ENCODE data around the gene ASTL. TPM values are rescaled to one million over a fixed set of nuclear protein-coding genes. Genes with fewer than 3 reads are reported as not detected.

The ASTL gene
- total RNA-seq, 1 experiment from 2014 or later, result 0.34 TPM

DNA sequence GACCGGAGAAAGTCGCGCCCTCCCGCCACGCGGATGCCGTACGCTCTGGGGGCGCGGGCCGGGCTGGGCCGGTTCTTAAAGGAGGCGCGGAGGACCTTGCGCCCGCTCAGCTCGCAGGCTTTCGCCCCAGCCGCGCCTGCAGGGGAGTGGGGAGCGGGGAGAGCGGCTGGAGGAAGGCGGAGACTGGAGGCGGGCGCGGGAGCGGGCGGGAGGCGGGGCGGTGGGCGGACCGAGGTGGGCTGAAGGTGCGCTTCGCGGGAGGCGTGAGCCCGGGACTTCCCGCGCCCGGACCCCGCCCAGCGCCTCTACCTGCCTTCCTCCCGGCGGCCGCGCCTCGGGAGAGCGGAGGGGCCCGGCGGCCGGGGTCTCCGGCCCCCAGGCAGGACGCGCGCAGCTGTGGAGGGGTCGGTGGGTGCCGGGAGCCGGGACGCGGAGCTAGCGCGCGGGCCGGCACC is 21.9 kb downstream of the ASTL start, which contains the start of gene ADRA2B:
TSS of gene ADRA2B (minus strand) at position 148 of the 455 bp plus-strand sequence. CDS start 422 bp downstream, outside the sequence.
- BruUV-seq (replicated peaks), result no TSS peak
- Histone ChIP-seq H3K36me3 (ENCODE audit: control insufficient read depth in 1 of 2, insufficient read depth in 2 of 2, low read length in 2 of 2) (no peaks in the 10 kb centered on the region), H3K9ac (ENCODE audit: low read length) (peak within 1 kb of the TSS; percentile 51), H3K4me1 (ENCODE audit: control insufficient read depth in 1 of 2, insufficient read depth in 2 of 2, low read length in 2 of 2) (peaks cover 11 to 16% of the 10 kb centered on the region in 2 experiments), H4K20me1 (ENCODE audit: insufficient read depth) (no peaks in the 10 kb centered on the region), H3K9me2 (ENCODE audit: insufficient read depth) (no peaks in the 10 kb centered on the region), H3K4me2 (ENCODE audit: low read length) (peak within 1 kb of the TSS; percentile 86), H3K4me3 (replicated peaks in 1 of 2; ENCODE audit: low read depth in 1 of 2, low read length in 2 of 2) (peak within 1 kb of the TSS; percentile 36 to 60), H2AFZ (ENCODE audit: low read depth, low read length, poor library complexity, severe bottlenecking) (no peak within 1 kb of the TSS), H3K27me3 (ENCODE audit: insufficient read depth, low read length) (0 out of 2 replicates have a peak, but pooled peaks cover 2% of the 10 kb centered on the region), H3K9me3 (ENCODE audit: control insufficient read depth in 1 of 2, insufficient read depth in 1 of 2, low read depth in 1 of 2, low read length in 2 of 2) (no peaks in the 10 kb centered on the region), H3K79me2 (ENCODE audit: insufficient read depth, low read length) (no peaks in the 10 kb centered on the region), H3K27ac (ENCODE audit: low read depth, low read length) (peak within 1 kb of the TSS; percentile 56)
- ATAC-seq, result peak; percentile 83
- CTCF ChIA-PET, result interaction anchor here (0.6 to 2.1 kb wide), 11 partner anchors 17 to 524 kb away, joined by 3 to 14 read pairs (median 4); partner anchors contain the start of gene ASTL
- POLR2A ChIA-PET, result no interaction called here
- peak; percentile 47 for DNase-seq (ENCODE audit: low read depth, low spot score)
- RAD21 ChIA-PET (ENCODE audit: low non-redundant PET in 1 of 2, low total read pairs in 2 of 2, uncharacterized antibody in 2 of 2, unreplicated experiment in 2 of 2), result interaction anchor here (0.6 to 1.0 kb wide), 2 partner anchors 146 to 151 kb away, joined by 3 read pairs; no protein-coding TSS in a partner anchor
- TF ChIP-seq POLR2AphosphoS5 (IDR thresholded peaks at IDR 0.05; ENCODE audit: low read depth, low read length) (peak; percentile 61), FOSL1 (IDR thresholded peaks at IDR 0.05; ENCODE audit: low read depth) (no peak)
- intact Hi-C loops (cut with micrococcal nuclease), result loop anchor here (2.0 kb wide), 1 partner anchor 124 kb away; no protein-coding TSS in a partner anchor

DNA sequence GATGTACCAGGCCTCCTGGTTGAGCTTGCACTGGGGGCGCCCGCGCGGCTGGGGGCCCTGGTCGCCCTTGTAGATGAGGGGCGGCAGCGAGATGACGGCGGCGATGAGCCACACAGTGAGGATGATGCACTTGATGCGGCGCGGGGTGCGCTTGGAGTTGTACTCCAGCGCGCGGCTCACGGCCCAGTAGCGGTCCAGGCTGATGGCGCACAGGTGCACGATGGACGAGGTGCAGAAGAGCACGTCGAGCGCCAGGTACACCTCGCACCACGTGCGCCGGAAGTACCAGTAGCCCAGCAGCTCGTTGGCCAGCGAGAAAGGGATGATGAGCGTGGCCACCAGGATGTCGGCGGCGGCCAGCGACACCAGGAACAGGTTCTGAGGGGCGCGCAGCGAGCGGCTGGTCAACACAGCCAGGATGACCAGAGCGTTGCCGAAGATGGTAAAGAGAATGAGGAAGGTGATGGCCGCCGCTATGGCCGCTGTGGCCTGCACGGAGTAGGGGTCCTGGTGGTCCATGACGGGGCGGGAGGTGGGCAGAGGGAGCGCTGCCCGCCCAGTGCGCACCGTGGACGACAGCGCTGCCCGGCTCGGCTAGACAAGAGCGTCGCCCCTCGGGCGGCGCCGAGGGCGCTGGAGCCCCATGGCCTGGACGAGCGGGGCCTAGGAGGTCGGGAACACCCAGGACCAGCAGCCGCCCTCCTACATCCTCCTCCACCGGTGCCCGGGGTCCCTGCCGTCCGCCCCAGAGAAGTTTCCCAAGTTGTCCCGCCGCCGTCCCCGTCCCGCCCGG is 22.5 kb downstream of the ASTL start:
- DNase-seq (ENCODE audit: low read depth, low spot score), result no peak
- ChIA-PET RAD21 (ENCODE audit: low non-redundant PET in 1 of 2, low total read pairs in 2 of 2, uncharacterized antibody in 2 of 2, unreplicated experiment in 2 of 2) (no interaction called here), CTCF (interaction anchor here (0.7 to 2.1 kb wide), 7 partner anchors 16 to 525 kb away, joined by 3 to 14 read pairs (median 5); partner anchors contain the start of gene ASTL), POLR2A (no interaction called here)
- H3K4me3 ChIP-seq (replicated peaks in 1 of 2; ENCODE audit: low read depth in 1 of 2, low read length in 2 of 2), result peak overlapping the region in 1 of 2 experiments; percentile 60; a peak in 1 of 4 replicates
- H3K79me2 ChIP-seq (ENCODE audit: insufficient read depth, low read length), result no peaks in the 10 kb centered on the region
- no peak overlapping the region for H2AFZ ChIP-seq (ENCODE audit: low read depth, low read length, poor library complexity, severe bottlenecking)
- no peaks in the 10 kb centered on the region for H3K36me3 ChIP-seq (ENCODE audit: control insufficient read depth in 1 of 2, insufficient read depth in 2 of 2, low read length in 2 of 2)
- intact Hi-C loops (cut with micrococcal nuclease), result loop anchor here (2.0 kb wide), 1 partner anchor 123 kb away; no protein-coding TSS in a partner anchor
- BruUV-seq (replicated peaks), result no TSS peak
- peaks cover 11 to 16% of the 10 kb centered on the region in 2 experiments for H3K4me1 ChIP-seq (ENCODE audit: control insufficient read depth in 1 of 2, insufficient read depth in 2 of 2, low read length in 2 of 2)
- H3K4me2 ChIP-seq (ENCODE audit: low read length), result peak overlapping the region; percentile 86
- H4K20me1 ChIP-seq (ENCODE audit: insufficient read depth), result no peaks in the 10 kb centered on the region
- H3K9me3 ChIP-seq (ENCODE audit: control insufficient read depth in 1 of 2, insufficient read depth in 1 of 2, low read depth in 1 of 2, low read length in 2 of 2), result no peaks in the 10 kb centered on the region
- no peak for ATAC-seq
- TF ChIP-seq POLR2A (IDR thresholded peaks at IDR 0.05; ENCODE audit: borderline replicate concordance, extremely low read depth, insufficient read depth, insufficient read length), result no peak
- TF ChIP-seq EZH2phosphoT487 (IDR thresholded peaks at IDR 0.05; ENCODE audit: borderline replicate concordance), result no peak
- TF ChIP-seq EGR1 (IDR thresholded peaks at IDR 0.05; ENCODE audit: low read depth), result no peak
- no peak for TF ChIP-seq ZNF274 (IDR thresholded peaks at IDR 0.05; ENCODE audit: low read depth, low read length)
- no peak for TF ChIP-seq FOSL1 (IDR thresholded peaks at IDR 0.05; ENCODE audit: low read depth)
- no peak for TF ChIP-seq SP1 (IDR thresholded peaks at IDR 0.05; ENCODE audit: low read depth)
- no peak for TF ChIP-seq JUND (IDR thresholded peaks at IDR 0.05)
- no peak for TF ChIP-seq ELF1 (IDR thresholded peaks at IDR 0.05; ENCODE audit: borderline replicate concordance, low read depth)
- H3K27me3 ChIP-seq (ENCODE audit: insufficient read depth, low read length), result no peaks in the 10 kb centered on the region
- no peak overlapping the region for H3K9ac ChIP-seq (ENCODE audit: low read length)
- H3K27ac ChIP-seq (ENCODE audit: low read depth, low read length), result peak overlapping the region; percentile 28; the same call in 1 of the 2 replicates
- H3K9me2 ChIP-seq (ENCODE audit: insufficient read depth), result no peaks in the 10 kb centered on the region
